GM12878 (cell line): ENCODE results near the gene PPME1. TPM values are rescaled to one million over a fixed set of nuclear protein-coding genes. Genes with fewer than 3 reads are reported as not detected.

ENCODE experiments used
- CUX1 ChIP-seq: IDR thresholded peaks from 2 replicates; pipeline ENCODE4 v1.6.1; 2012; ENCODE audit warnings: improper control_type of control experiment, low read depth, low read length; ENCODE audit not compliant: insufficient replicate concordance
- MEF2A ChIP-seq: IDR thresholded peaks from 2 replicates; pipeline ENCODE4 v1.6.1; 2011; ENCODE audit warnings: low read depth, mild to moderate bottlenecking, low read length, moderate library complexity; ENCODE audit not compliant: insufficient read depth
- MYC ChIP-seq: IDR thresholded peaks from 2 replicates; pipeline ENCODE4 v1.6.1; 2011; ENCODE audit warnings: mild to moderate bottlenecking, low read length, moderate library complexity, inconsistent platforms; ENCODE audit not compliant: insufficient read depth, insufficient replicate concordance, insufficient read length, severe bottlenecking
- NFYB ChIP-seq: IDR thresholded peaks from 2 replicates; pipeline ENCODE4 v1.6.1; 2011; ENCODE audit warnings: low read depth, mild to moderate bottlenecking, low read length, improper control_type of control experiment, moderate library complexity; ENCODE audit not compliant: insufficient read depth
- POLR2AphosphoS5 ChIP-seq: IDR thresholded peaks from 2 replicates; pipeline ENCODE4 v1.6.1; 2011; ENCODE audit warnings: mild to moderate bottlenecking, low read length, inconsistent platforms
- SKIL ChIP-seq: fragments of 450-650 bp; IDR thresholded peaks from 2 replicates; pipeline ENCODE4 v1.6.1; 2017; ENCODE audit warnings: mild to moderate bottlenecking, low read depth, inconsistent platforms; ENCODE audit not compliant: poor library complexity, severe bottlenecking
- polyA plus RNA-seq, 11 experiments: library from polyadenylated mRNA; depleted of rRNA in 4 of 11; unstranded in 6 of 11; stranded (reverse) in 5 of 11; fragments of >200 nt; fragmentation: Nextera tagmentation in 4 of 11; fragmentation: Illumina TruSeq in 1 of 11; extraction: Ambion mirVana in 4 of 11; extraction: Trizol in 1 of 11; gene quantifications; 1 replicate in 1 of 11; 2 replicates in 10 of 11; pipeline versions ENCODE4 v1.2.1 to v1.2.3, GENCODE V29; 2011 to 2016; ENCODE audit warnings: inconsistent platforms in 2 of 11, missing spikeins in 2 of 11, low read depth in 1 of 11
- total RNA-seq, 4 experiments: library from RNA; depleted of rRNA in 3 of 4; stranded (reverse); fragments of >200 nt in 3 of 4; fragmentation: Illumina TruSeq in 1 of 4; extraction: Trizol in 1 of 4; gene quantifications; 2 replicates each; pipeline versions ENCODE4 v1.2.1 to v1.2.3, GENCODE V29; 2013 to 2021

Gene PPME1
- total and polyA plus RNA-seq, 10 of the 15 experiments (the other 5 are each of a cell fraction or from before 2014, with no cell fraction given) = 3.1 to 51.4 (median 20.8) TPM

GRCh38 chr11:74280494-74280893 lies 109.4 kb downstream of the PPME1 start (continued):
- TF ChIP-seq SKIL = no peak
- no peak for TF ChIP-seq MEF2A
- TF ChIP-seq NFYB = no peak
- no peak for TF ChIP-seq POLR2AphosphoS5
- TF ChIP-seq CUX1 = no peak
- TF ChIP-seq MYC = no peak
